A549 (cell line): ENCODE results near the gene LATS2. TPM values are rescaled to one million over a fixed set of nuclear protein-coding genes. Genes with fewer than 3 reads are reported as not detected.

Source experiments
- ATAC-seq, 2 experiments: fragments of 200-7000 bp in 1 of 2; fragments of >200 bp in 1 of 2; cut with Nextera tagmentation in 1 of 2; cut with Tn5 transposase in 1 of 2; 3 replicates each; pipeline versions ENCODE4 v1.8.0 to v1.9.1; 2018 to 2020; ENCODE audit warnings: mild to moderate bottlenecking in 1 of 2, moderate library complexity in 1 of 2
- CTCF ChIA-PET: fragments of 300-600 bp; sonication (Branson Sonifier 250); formaldehyde crosslinking; extraction: SDS; loops from one replicate; lab custom pipeline; 2021; ENCODE audit warnings: antibody characterized with exemption, inconsistent platforms; lab: Yijun Ruan, JAX
- POLR2A ChIA-PET: fragments of 350-600 bp; formaldehyde crosslinking; extraction: SDS; loops from one replicate; lab custom pipeline; 2021; ENCODE audit warnings: antibody characterized with exemption, inconsistent platforms; lab: Yijun Ruan, JAX
- DNase-seq, 2 experiments: peaks; one replicate each; pipeline versions ENCODE4 v3.0.0 to v3.0.0-alpha.2; 2011 to 2016; ENCODE audit warnings: low read depth in 1 of 2, low spot score in 1 of 2
- FAIRE-seq: peaks from 2 replicates; lab custom pipeline; 2011; peaks lifted over from hg19 to GRCh38; lab: Jason Lieb, UNC
- H3K27ac ChIP-seq, 2 experiments: fragments of >200 bp; sonication (Bioruptor Twin); formaldehyde crosslinking; 3 replicates each; pipeline ENCODE4 v1.5.1; 2016 to 2017
- H3K4me1 ChIP-seq: fragments of >200 bp; sonication (Bioruptor Twin); formaldehyde crosslinking; 3 replicates; pipeline ENCODE4 v1.6.1; 2016
- H3K4me2 ChIP-seq: fragments of >200 bp; sonication (Bioruptor Twin); formaldehyde crosslinking; 3 replicates; pipeline ENCODE4 v1.6.1; 2016
- H3K4me3 ChIP-seq: fragments of >200 bp; sonication (Bioruptor Twin); formaldehyde crosslinking; 3 replicates; pipeline ENCODE4 v1.5.1; 2016
- H3K9me3 ChIP-seq: fragments of >200 bp; sonication (Bioruptor Twin); formaldehyde crosslinking; 3 replicates; pipeline ENCODE4 v1.6.1; 2016
- BCL3 ChIP-seq: fragments of >200 bp; sonication (Bioruptor Twin); formaldehyde crosslinking; IDR thresholded peaks from 3 replicates; pipeline ENCODE4 v1.6.1; 2016
- BHLHE40 ChIP-seq: IDR thresholded peaks from 2 replicates; pipeline ENCODE4 v1.6.1; 2012; ENCODE audit warnings: low read depth, low read length, inconsistent platforms
- CHD4 ChIP-seq: fragments of 200-600 bp; sonication (generic); IDR thresholded peaks from 2 replicates; pipeline ENCODE4 v1.6.1; 2016; ENCODE audit warnings: antibody characterized with exemption, mild to moderate bottlenecking, borderline replicate concordance
- CTCF ChIP-seq: fragments of >200 bp; sonication (Bioruptor Twin); formaldehyde crosslinking; IDR thresholded peaks from 3 replicates; pipeline ENCODE4 v1.5.1; 2016
- E2F6 ChIP-seq: IDR thresholded peaks from 2 replicates; pipeline ENCODE4 v1.6.1; 2012; ENCODE audit warnings: low read depth, borderline replicate concordance
- EHF ChIP-seq: fragments of 250-450 bp; sonication (Bioruptor Pico); IDR thresholded peaks from 2 replicates; pipeline ENCODE4 v1.5.0; 2020; ENCODE audit warnings: mild to moderate bottlenecking
- ELK1 ChIP-seq: fragments of 150-350 bp; IDR thresholded peaks from 2 replicates; pipeline ENCODE4 v1.6.1; 2014; ENCODE audit warnings: low read depth, mild to moderate bottlenecking, low read length
- FOSL2 ChIP-seq, 2 experiments: fragments of 450-650 bp in 1 of 2; fragments of >200 bp in 1 of 2; sonication (Bioruptor Twin) in 1 of 2; formaldehyde crosslinking; IDR thresholded peaks; 2 replicates each; pipeline versions ENCODE4 v1.5.0 to v1.6.1; 2016 to 2020; ENCODE audit warnings: mild to moderate bottlenecking in 1 of 2, moderate library complexity in 1 of 2
- HOXA7 ChIP-seq: fragments of 250-450 bp; sonication (Bioruptor Pico); IDR thresholded peaks from 2 replicates; pipeline ENCODE4 v1.5.0; 2020; ENCODE audit warnings: mild to moderate bottlenecking, moderate library complexity
- HOXB5 ChIP-seq: fragments of 250-450 bp; sonication (Bioruptor Pico); IDR thresholded peaks from 2 replicates; pipeline ENCODE4 v1.5.0; 2020; ENCODE audit warnings: mild to moderate bottlenecking, moderate library complexity
- KDM1A ChIP-seq: fragments of 200-600 bp; sonication (generic); IDR thresholded peaks from 2 replicates; pipeline ENCODE4 v1.6.1; 2016; ENCODE audit warnings: low read depth, mild to moderate bottlenecking
- POLR2AphosphoS2 ChIP-seq: conservative IDR thresholded peaks from 2 replicates; pipeline ENCODE4 v1.6.1; 2012; ENCODE audit warnings: low read length, improper control_type of control experiment, inconsistent platforms
- RARB ChIP-seq: fragments of 250-450 bp; sonication (Bioruptor Pico); IDR thresholded peaks from 2 replicates; pipeline ENCODE4 v1.8.0; 2021; ENCODE audit warnings: mild to moderate bottlenecking, moderate library complexity
- REST ChIP-seq: fragments of 200-600 bp; sonication (generic); IDR thresholded peaks from 2 replicates; pipeline ENCODE4 v1.6.1; 2016; ENCODE audit warnings: antibody characterized with exemption, mild to moderate bottlenecking, moderate library complexity
- RNF2 ChIP-seq: fragments of 200-600 bp; sonication (generic); IDR thresholded peaks from 2 replicates; pipeline ENCODE4 v1.6.1; 2016; ENCODE audit warnings: low read depth, mild to moderate bottlenecking, antibody characterized with exemption, moderate library complexity, borderline replicate concordance
- SMC3 ChIP-seq: fragments of >200 bp; sonication (Bioruptor Twin); formaldehyde crosslinking; IDR thresholded peaks from 3 replicates; pipeline ENCODE4 v1.6.1; 2018; ENCODE audit warnings: inconsistent platforms
- SREBF2 ChIP-seq: fragments of 450-650 bp; IDR thresholded peaks from 2 replicates; pipeline ENCODE4 v1.6.1; 2014; ENCODE audit warnings: mild to moderate bottlenecking, moderate library complexity
- ZC3H11A ChIP-seq: fragments of 450-650 bp; IDR thresholded peaks from 2 replicates; pipeline ENCODE4 v1.6.1; 2014; ENCODE audit warnings: antibody characterized with exemption, mild to moderate bottlenecking
- WGBS: methylation state at CpG from one replicate; pipeline ENCODE4 v1.1.6; 2017; ENCODE audit errors: missing lambda C conversion rate; 5-methylcytosine and 5-hydroxymethylcytosine counted together
- polyA plus RNA-seq, 4 experiments: library from polyadenylated mRNA; depleted of rRNA in 3 of 4; stranded (reverse); fragments of >200 nt; fragmentation: RNase III in 1 of 4; extraction: RNeasy Plus Mini Kit Qiagen cat#74134 plus additional on column Dnase treatment in 1 of 4; gene quantifications; 2 replicates in 3 of 4; 3 replicates in 1 of 4; pipeline ENCODE4 v1.2.3, GENCODE V29; 2011 to 2017

Gene LATS2
- polyA plus RNA-seq, 2 of the 4 experiments (the other 2 are of a cell fraction), result 7.8 to 7.9 TPM

GRCh38 chr13:20989656-20990321, 71.6 kb downstream of the LATS2 start:
- no peak overlapping the region for H3K4me3 ChIP-seq
- H3K27ac ChIP-seq, result no peak overlapping the region
- H3K9me3 ChIP-seq, result no peaks in the 10 kb centered on the region
- ChIA-PET CTCF (no interaction called here), POLR2A (no interaction called here)
- no peak overlapping the region for H3K4me2 ChIP-seq
- H3K4me1 ChIP-seq, result peaks cover 6% of the 10 kb centered on the region
- DNase-seq (no peak), FAIRE-seq (no peak)
- WGBS, result 92% methylated on average over 8 of the region's 9 CpGs
- TF ChIP-seq ELK1 (no peak), CTCF (no peak)
- TF ChIP-seq, all 56 proteins: peak for 0
- no peak for ATAC-seq

- no peaks in the 10 kb centered on the region for H3K9me3 ChIP-seq
- ChIA-PET CTCF (no interaction called here), POLR2A (no interaction called here)
- H3K4me2 ChIP-seq, result no peak overlapping the region
- FAIRE-seq (no peak), ATAC-seq (no peak), DNase-seq (no peak)
- WGBS, result 90% methylated on average over 33 of the region's 44 CpGs
- H3K4me3 ChIP-seq, result no peak overlapping the region
- no peak overlapping the region for H3K27ac ChIP-seq
- H3K4me1 ChIP-seq, result 0 out of 3 replicates have a peak, but pooled peaks cover 2% of the 10 kb centered on the region
- TF ChIP-seq SMC3 (no peak), BHLHE40 (no peak), KDM1A (no peak), RNF2 (no peak), EHF (CRISPR knock-in tag) (no peak), POLR2AphosphoS2 (no peak), E2F6 (no peak), SREBF2 (no peak), RARB (CRISPR knock-in tag) (no peak), ZC3H11A (no peak), CHD4 (no peak), HOXB5 (no peak), HOXA7 (CRISPR knock-in tag) (no peak), REST (no peak), FOSL2 (IDR thresholded peaks at IDR 0.05) (no peak), FOSL2 (CRISPR knock-in tag; IDR thresholded peaks at IDR 0.05) (no peak), BCL3 (no peak)
Observed at GRCh38 chr13:20988909-20989655, 72.3 kb downstream of the LATS2 start.
